Activated naive CD4-positive, alpha-beta T cell treated with anti-CD3 and anti-CD28 coated beads, Interleukin-2, amount 50 U/mL, for 16 hours (primary cell): Measurements from ENCODE around the gene NUMBL.
"Not testable (repeated sequence)": the region's sequence is repeated elsewhere in the genome, so short reads cannot be mapped to it uniquely, and the experiment has no call there.

Experiments
- DNase-seq: peaks from one replicate; pipeline ENCODE4 v3.0.0-alpha.2; 2020

The NUMBL gene

GRCh38 chr19:40661616-40662015 lies 28.8 kb downstream of the NUMBL start:
- DNase-seq, result no peak

- no peak for DNase-seq
These were observed 30.9 kb downstream of the NUMBL start for GRCh38 chr19:40659566-40659965.

- DNase-seq, result no peak
These were observed 31.3 kb downstream of the NUMBL start for GRCh38 chr19:40659116-40659515.

GRCh38 chr19:40658031-40658430 lies 32.4 kb downstream of the NUMBL start:
- DNase-seq, result no peak

GRCh38 chr19:40655684-40656083 lies 34.8 kb downstream of the NUMBL start:
- not testable (repeated sequence) for DNase-seq

- not testable (repeated sequence) for DNase-seq
These were observed 38.1 kb downstream of the NUMBL start for GRCh38 chr19:40652303-40652702.

GRCh38 chr19:40650749-40651305 lies 39.6 kb downstream of the NUMBL start:
- no peak for DNase-seq

- DNase-seq, result not testable (repeated sequence)
These were observed 40.4 kb downstream of the NUMBL start for GRCh38 chr19:40649903-40650675.

GRCh38 chr19:40646743-40647254 lies 43.7 kb downstream of the NUMBL start:
- no peak for DNase-seq

- DNase-seq, result no peak
These were observed 47.6 kb downstream of the NUMBL start for GRCh38 chr19:40642757-40643305.

GRCh38 chr19:40642051-40642706 lies 48.3 kb downstream of the NUMBL start:
- DNase-seq, result no peak

GRCh38 chr19:40641281-40641680 lies 49.2 kb downstream of the NUMBL start:
- no peak for DNase-seq

GRCh38 chr19:40640744-40641143 lies 49.7 kb downstream of the NUMBL start:
- no peak for DNase-seq

- no peak for DNase-seq
These were observed 50.8 kb downstream of the NUMBL start for GRCh38 chr19:40639638-40639982.

GRCh38 chr19:40638327-40638726 lies 52.1 kb downstream of the NUMBL start:
- DNase-seq, result no peak

- DNase-seq, result no peak
These were observed 57.2 kb downstream of the NUMBL start for GRCh38 chr19:40633207-40633606.

GRCh38 chr19:40632311-40633036 lies 58.0 kb downstream of the NUMBL start:
- no peak for DNase-seq

- no peak for DNase-seq
These were observed 59.8 kb downstream of the NUMBL start for GRCh38 chr19:40630571-40631160.

GRCh38 chr19:40629346-40629745 lies 61.1 kb downstream of the NUMBL start:
- no peak for DNase-seq

- no peak for DNase-seq
These were observed 62.8 kb downstream of the NUMBL start for GRCh38 chr19:40627486-40628279.

- DNase-seq, result no peak
These were observed 63.5 kb downstream of the NUMBL start for GRCh38 chr19:40626918-40627317.
